GM12878 (cell line): ENCODE measurements around the gene NGFR. TPM values are rescaled to one million over a fixed set of nuclear protein-coding genes. Genes with fewer than 3 reads are reported as not detected.

ENCODE experiments used
- ATAC-seq: fragments of 200-7000 bp; cut with Tn5 transposase; 3 replicates; pipeline ENCODE4 v1.9.1; 2020; ENCODE audit warnings: mild to moderate bottlenecking, moderate library complexity
- BruUV-seq: library from RNA; stranded (reverse); fragments of 400-500 nt; replicated peaks from 2 replicates; lab custom pipeline; 2021; lab: Mats Ljungman, UMichigan
- CTCF ChIA-PET: fragments of 300-600 bp; sonication (Branson Sonifier 250); formaldehyde crosslinking; extraction: SDS; loops from one replicate; lab custom pipeline; 2021; ENCODE audit warnings: inconsistent platforms; lab: Yijun Ruan, JAX
- POLR2A ChIA-PET: fragments of 350-600 bp; formaldehyde crosslinking; extraction: SDS; loops from one replicate; lab custom pipeline; 2021; ENCODE audit warnings: inconsistent platforms; lab: Charles Lee
- RAD21 ChIA-PET: fragments of 300-600 bp; sonication (Branson Sonifier 250); formaldehyde crosslinking; loops from one replicate; lab custom pipeline; 2023; ENCODE audit warnings: antibody characterized with exemption; ENCODE audit not compliant: unreplicated experiment; lab: Charles Lee
- SMC1A ChIA-PET: fragments of 300-600 bp; sonication (Branson Sonifier 250); formaldehyde crosslinking; loops from one replicate; lab custom pipeline; 2023; ENCODE audit not compliant: unreplicated experiment, uncharacterized antibody; lab: Charles Lee
- DNase-seq: peaks from one replicate; pipeline ENCODE4 v3.0.0-alpha.2; 2011; ENCODE audit warnings: low read depth, low spot score
- FAIRE-seq: peaks from 3 replicates; lab custom pipeline; 2011; peaks lifted over from hg19 to GRCh38; lab: Jason Lieb, UNC
- H2AFZ ChIP-seq: 2 replicates; pipeline ENCODE4 v1.6.0; 2011; ENCODE audit warnings: low read depth, low read length, control low read depth; ENCODE audit not compliant: control insufficient read depth
- H3K27ac ChIP-seq: 2 replicates; pipeline ENCODE4 v1.5.1; 2011; ENCODE audit warnings: control low read depth; ENCODE audit not compliant: control insufficient read depth, insufficient read depth
- H3K27me3 ChIP-seq, 2 experiments: replicated peaks in 1 of 2; 2 replicates each; pipeline versions ENCODE4 v1.6.0 to v1.6.1; 2011; ENCODE audit warnings: low read length in 1 of 2; ENCODE audit not compliant: control insufficient read depth in 2 of 2, insufficient read depth in 2 of 2
- H3K36me3 ChIP-seq, 2 experiments: 2 replicates each; pipeline ENCODE4 v1.5.1; 2011; ENCODE audit warnings: low read length in 1 of 2; ENCODE audit not compliant: control insufficient read depth in 2 of 2, insufficient read depth in 2 of 2
- H3K4me1 ChIP-seq: 2 replicates; pipeline ENCODE4 v1.6.1; 2011; ENCODE audit warnings: mild to moderate bottlenecking, low read length, moderate library complexity, mixed read lengths; ENCODE audit not compliant: control insufficient read depth, insufficient read depth
- H3K4me2 ChIP-seq: 2 replicates; pipeline ENCODE4 v1.6.0; 2011; ENCODE audit warnings: control low read depth; ENCODE audit not compliant: control insufficient read depth, insufficient read depth
- H3K4me3 ChIP-seq: fragments of 200-600 bp; sonication (generic); 2 replicates; pipeline ENCODE4 v1.5.1; 2016
- H3K79me2 ChIP-seq: 2 replicates; pipeline ENCODE4 v1.6.0; 2011; ENCODE audit warnings: low read length; ENCODE audit not compliant: control insufficient read depth, insufficient read depth
- H3K9ac ChIP-seq: 2 replicates; pipeline ENCODE4 v1.8.0; 2011; ENCODE audit warnings: low read length, control low read depth, mixed read lengths; ENCODE audit not compliant: control insufficient read depth, insufficient read depth
- H3K9me3 ChIP-seq: replicated peaks from 3 replicates; pipeline ENCODE4 v1.5.1; 2011; ENCODE audit warnings: mild to moderate bottlenecking, low read length; ENCODE audit not compliant: control insufficient read depth, insufficient read depth
- H4K20me1 ChIP-seq: 2 replicates; pipeline ENCODE4 v1.6.0; 2011; ENCODE audit not compliant: control insufficient read depth, insufficient read depth
- DPF2 ChIP-seq: fragments of 450-650 bp; IDR thresholded peaks from 2 replicates; pipeline ENCODE4 v1.6.1; 2017; ENCODE audit warnings: mild to moderate bottlenecking
- EGR1 ChIP-seq, 2 experiments: IDR thresholded peaks; 1 replicate in 1 of 2; 2 replicates in 1 of 2; pipeline ENCODE4 v1.6.1; 2011 to 2012; ENCODE audit warnings: low read depth in 2 of 2, low read length in 2 of 2, borderline replicate concordance in 1 of 2, mild to moderate bottlenecking in 1 of 2, moderate library complexity in 1 of 2
- MTA3 ChIP-seq: IDR thresholded peaks from 2 replicates; pipeline ENCODE4 v1.6.1; 2012; ENCODE audit warnings: low read length, inconsistent platforms, borderline replicate concordance
- PAX8 ChIP-seq: fragments of 450-650 bp; IDR thresholded peaks from 2 replicates; pipeline ENCODE4 v1.6.1; 2017; ENCODE audit warnings: mild to moderate bottlenecking, moderate library complexity
- RAD21 ChIP-seq: IDR thresholded peaks from 2 replicates; pipeline ENCODE4 v1.6.1; 2011; ENCODE audit warnings: mild to moderate bottlenecking, low read depth, low read length, moderate library complexity; ENCODE audit not compliant: insufficient read depth
- WGBS: methylation state at CpG from one replicate; pipeline ENCODE4 v1.1.6; 2016; ENCODE audit warnings: low lambda C conversion rate; ENCODE audit not compliant: insufficient replicate concordance, insufficient coverage; ENCODE audit errors: missing lambda C conversion rate; 5-methylcytosine and 5-hydroxymethylcytosine counted together
- in situ Hi-C: fragments of 300-500 bp; cut with MboI; formaldehyde crosslinking; loops from 9 replicates; pipeline ENCODE4 v1.14.3; 2018; ENCODE audit warnings: mixed read lengths
- intact Hi-C: fragments of 100-400 bp; cut with micrococcal nuclease; formaldehyde crosslinking; loops from one replicate; pipeline ENCODE4 v1.14.2; 2022; ENCODE audit not compliant: unreplicated experiment
- polyA plus RNA-seq, 11 experiments: library from polyadenylated mRNA; depleted of rRNA in 4 of 11; unstranded in 6 of 11; stranded (reverse) in 5 of 11; fragments of >200 nt; fragmentation: Nextera tagmentation in 4 of 11; fragmentation: Illumina TruSeq in 1 of 11; extraction: Ambion mirVana in 4 of 11; extraction: Trizol in 1 of 11; gene quantifications; 1 replicate in 1 of 11; 2 replicates in 10 of 11; pipeline versions ENCODE4 v1.2.1 to v1.2.3, GENCODE V29; 2011 to 2016; ENCODE audit warnings: inconsistent platforms in 2 of 11, missing spikeins in 2 of 11, low read depth in 1 of 11
- total RNA-seq, 4 experiments: library from RNA; depleted of rRNA in 3 of 4; stranded (reverse); fragments of >200 nt in 3 of 4; fragmentation: Illumina TruSeq in 1 of 4; extraction: Trizol in 1 of 4; gene quantifications; 2 replicates each; pipeline versions ENCODE4 v1.2.1 to v1.2.3, GENCODE V29; 2013 to 2021
- TF ChIP-seq, protein P1 (sequence below): fragments of 450-650 bp; IDR thresholded peaks from 2 replicates; pipeline ENCODE4 v1.6.1; 2018; ENCODE audit warnings: mild to moderate bottlenecking, low read depth, moderate library complexity; ENCODE audit not compliant: partially characterized antibody

NGFR gene
- total and polyA plus RNA-seq, 10 of the 15 experiments (the other 5 are each of a cell fraction or from before 2014, with no cell fraction given) = 0.05 to 0.28 (median 0.08) TPM; not detected in 1

DNA sequence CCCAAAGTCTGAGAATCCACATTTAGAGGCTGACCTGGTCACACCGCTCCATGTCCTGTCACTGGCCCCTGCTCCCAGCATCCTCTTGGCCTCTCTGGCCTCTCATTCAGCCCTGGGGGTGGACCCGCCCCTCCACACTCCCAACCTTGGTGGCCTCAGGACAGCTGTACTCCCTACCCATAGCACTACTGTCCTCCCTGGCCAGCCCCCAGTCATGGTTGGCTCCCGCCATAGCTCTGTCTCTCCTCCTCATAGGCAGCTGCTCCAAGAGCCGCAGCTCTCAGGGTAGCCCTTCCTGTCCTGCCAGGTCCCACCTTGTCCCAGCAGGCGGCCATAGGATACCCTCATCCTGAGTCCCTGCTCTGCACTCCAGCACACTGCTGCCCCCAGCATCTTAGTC is 42.4 kb upstream of the NGFR start:
- ChIA-PET SMC1A (no interaction called here), RAD21 (no interaction called here)
- H3K4me3 ChIP-seq = no peak overlapping the region
- peaks cover 2 to 3% of the 10 kb centered on the region in 2 experiments; a peak in 2 of 4 replicates for H3K27me3 ChIP-seq
- no peak overlapping the region for H3K9ac ChIP-seq
- ATAC-seq = no peak
- no peak for TF ChIP-seq PAX8
- TF ChIP-seq, protein P1, sequence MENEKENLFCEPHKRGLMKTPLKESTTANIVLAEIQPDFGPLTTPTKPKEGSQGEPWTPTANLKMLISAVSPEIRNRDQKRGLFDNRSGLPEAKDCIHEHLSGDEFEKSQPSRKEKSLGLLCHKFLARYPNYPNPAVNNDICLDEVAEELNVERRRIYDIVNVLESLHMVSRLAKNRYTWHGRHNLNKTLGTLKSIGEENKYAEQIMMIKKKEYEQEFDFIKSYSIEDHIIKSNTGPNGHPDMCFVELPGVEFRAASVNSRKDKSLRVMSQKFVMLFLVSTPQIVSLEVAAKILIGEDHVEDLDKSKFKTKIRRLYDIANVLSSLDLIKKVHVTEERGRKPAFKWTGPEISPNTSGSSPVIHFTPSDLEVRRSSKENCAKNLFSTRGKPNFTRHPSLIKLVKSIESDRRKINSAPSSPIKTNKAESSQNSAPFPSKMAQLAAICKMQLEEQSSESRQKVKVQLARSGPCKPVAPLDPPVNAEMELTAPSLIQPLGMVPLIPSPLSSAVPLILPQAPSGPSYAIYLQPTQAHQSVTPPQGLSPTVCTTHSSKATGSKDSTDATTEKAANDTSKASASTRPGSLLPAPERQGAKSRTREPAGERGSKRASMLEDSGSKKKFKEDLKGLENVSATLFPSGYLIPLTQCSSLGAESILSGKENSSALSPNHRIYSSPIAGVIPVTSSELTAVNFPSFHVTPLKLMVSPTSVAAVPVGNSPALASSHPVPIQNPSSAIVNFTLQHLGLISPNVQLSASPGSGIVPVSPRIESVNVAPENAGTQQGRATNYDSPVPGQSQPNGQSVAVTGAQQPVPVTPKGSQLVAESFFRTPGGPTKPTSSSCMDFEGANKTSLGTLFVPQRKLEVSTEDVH = no peak
- TF ChIP-seq EGR1 (IDR thresholded peaks at IDR 0.05; ENCODE audit: borderline replicate concordance in 1 of 2, low read depth in 2 of 2, low read length in 2 of 2) = no peak
- no peak for TF ChIP-seq MTA3
- TF ChIP-seq RAD21 = no peak
- no peak for TF ChIP-seq DPF2
- TF ChIP-seq, all 136 proteins: peak for 0
- H3K9me3 ChIP-seq = no peaks in the 10 kb centered on the region
- no peak overlapping the region for H2AFZ ChIP-seq
- H4K20me1 ChIP-seq = no peaks in the 10 kb centered on the region
- no peak overlapping the region for H3K4me2 ChIP-seq
- CTCF ChIA-PET = interaction anchor here (0.7 kb wide), 1 partner anchor 774 kb away, joined by 3 read pairs; no protein-coding TSS in a partner anchor
- BruUV-seq = no TSS peak
- POLR2A ChIA-PET = no interaction called here
- intact Hi-C loops (no loop called here), in situ Hi-C loops (no loop called here)
- no peak overlapping the region for H3K27ac ChIP-seq
- H3K36me3 ChIP-seq = no peaks in the 10 kb centered on the region
- FAIRE-seq (no peak), DNase-seq (no peak)
- WGBS = 74% methylated on average over 5 of the region's 5 CpGs
- H3K4me1 ChIP-seq = no peaks in the 10 kb centered on the region
- no peaks in the 10 kb centered on the region for H3K79me2 ChIP-seq
